CD4-positive, alpha-beta T cell treated with Interleukin-4 for 1 hour (primary cell): Measurements from ENCODE around the gene SMIM28.

ENCODE experiments used
- DNase-seq, 2 donors: peaks; one replicate each; pipeline ENCODE4 v3.0.0-alpha.2; 2020 to 2022

The SMIM28 gene

GRCh38 chr6:138431256-138432062, 53.8 kb downstream of the SMIM28 start:
- peak in 1 of 2 donors; percentile 22 for DNase-seq

GRCh38 chr6:138432063-138432356, 54.3 kb downstream of the SMIM28 start:
- DNase-seq, result no peak
